ENCODE results near the gene KLHL40. TPM values are rescaled to one million over a fixed set of nuclear protein-coding genes. Genes with fewer than 3 reads are reported as not detected.

Gene KLHL40
- polyA plus RNA-seq, 1 donor from 2014 or later, result not detected

DNA sequence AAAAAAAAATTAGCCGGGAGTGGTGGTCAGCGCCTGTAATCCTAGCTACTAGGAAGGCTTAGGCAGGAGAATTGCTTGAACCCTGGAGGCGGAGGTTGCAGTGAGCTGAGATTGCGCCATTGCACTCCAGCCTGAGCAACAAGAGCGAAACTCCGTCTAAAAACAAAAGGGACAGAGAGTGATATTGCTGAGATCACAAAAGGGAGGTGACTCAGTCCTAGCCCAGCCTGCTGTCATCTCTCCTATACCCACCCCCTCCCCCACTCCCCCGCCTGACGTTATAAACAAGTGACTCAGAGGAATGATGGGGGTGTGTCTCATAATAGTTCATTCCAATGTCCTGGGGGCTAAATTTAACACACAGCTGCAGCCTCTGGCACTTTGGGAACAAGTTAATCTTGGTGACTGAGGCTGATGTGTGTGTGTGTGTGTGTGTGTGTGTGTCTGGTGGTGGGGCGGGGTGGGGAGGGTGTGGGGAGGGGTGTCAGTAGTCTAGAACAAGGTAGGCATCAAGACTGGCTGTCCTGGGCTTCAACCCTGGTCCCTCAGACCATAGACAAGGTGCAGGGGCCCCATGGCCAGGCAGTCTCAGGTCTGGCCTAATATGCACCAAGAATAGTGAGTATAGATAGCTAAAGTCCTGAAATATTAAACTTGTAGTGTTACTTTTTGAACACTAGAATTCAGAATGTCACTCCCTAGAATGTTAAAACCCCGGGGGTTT, 1.3 kb upstream of the KLHL40 start:
- no peak overlapping the region for H3K9ac ChIP-seq (ENCODE audit: low read length)

DNA sequence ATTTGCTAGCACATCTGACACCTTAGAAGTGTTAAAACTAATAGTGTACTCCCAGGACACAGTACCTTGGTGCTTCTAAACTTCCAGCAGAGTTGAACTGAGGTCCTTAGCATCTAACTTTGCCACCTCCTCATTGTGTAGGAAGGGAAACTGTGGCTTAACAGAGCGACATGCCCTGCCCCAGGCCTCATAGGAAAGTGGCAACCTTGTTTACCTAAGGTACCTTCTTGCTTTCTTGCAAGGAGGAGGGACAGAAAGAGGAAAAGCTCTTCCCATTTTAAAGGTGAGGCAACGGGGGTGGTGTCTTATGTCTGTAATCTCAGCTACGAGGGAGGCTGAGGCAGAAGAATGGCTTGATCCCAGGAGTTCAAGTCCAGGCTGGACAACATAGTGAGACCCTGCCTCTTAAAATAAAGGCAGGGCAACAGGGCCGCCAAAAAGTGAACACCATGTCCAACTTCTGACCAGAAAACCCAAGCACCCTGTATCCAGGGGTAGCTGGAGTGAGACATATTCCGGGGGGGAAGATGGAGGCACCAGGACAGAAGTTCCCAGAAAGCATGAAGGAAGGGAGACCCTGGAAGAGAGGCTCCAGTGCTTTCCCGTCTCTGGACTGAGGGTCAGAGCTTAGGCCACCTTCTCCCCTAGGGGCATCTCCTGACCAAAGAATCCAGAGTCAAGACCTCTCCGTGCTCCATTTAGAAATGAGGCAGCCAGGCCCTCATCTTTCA, 540 bp upstream of the KLHL40 start:
- Histone ChIP-seq H2AFZ (ENCODE audit: low read depth, low read length) (no peak overlapping the region), H3K9me3 (ENCODE audit: low read length) (no peaks in the 10 kb centered on the region), H3K4me3 (ENCODE audit: low read length) (no peak overlapping the region), H3K9me2 (ENCODE audit: insufficient read depth, low read length) (no peaks in the 10 kb centered on the region), H3K27ac (ENCODE audit: low read length) (no peak overlapping the region), H3K9ac (ENCODE audit: low read length) (no peak overlapping the region), H3K4me2 (ENCODE audit: low read length) (no peak overlapping the region), H3F3A (ENCODE audit: insufficient read depth, low read length, poor library complexity, severe bottlenecking) (no peaks in the 10 kb centered on the region), H3K36me3 (ENCODE audit: insufficient read depth, low read length) (no peaks in the 10 kb centered on the region), H3K27me3 (ENCODE audit: insufficient read depth, low read depth, low read length) (no peaks in the 10 kb centered on the region), H4K20me1 (ENCODE audit: insufficient read depth) (no peaks in the 10 kb centered on the region), H3K79me2 (replicated peaks; ENCODE audit: insufficient read depth, low read length) (no peaks in the 10 kb centered on the region)
- no peak for TF ChIP-seq POLR2AphosphoS5 (IDR thresholded peaks at IDR 0.05)
- no peak for TF ChIP-seq EZH2 (IDR thresholded peaks at IDR 0.05; ENCODE audit: borderline replicate concordance, insufficient read depth, low read length, poor library complexity, severe bottlenecking)
- no peak for TF ChIP-seq MXI1 (conservative IDR thresholded peaks at IDR 0.05; ENCODE audit: poor library complexity, severe bottlenecking)
- TF ChIP-seq RAD21 (conservative IDR thresholded peaks at IDR 0.05), result no peak
- TF ChIP-seq, protein P1, sequence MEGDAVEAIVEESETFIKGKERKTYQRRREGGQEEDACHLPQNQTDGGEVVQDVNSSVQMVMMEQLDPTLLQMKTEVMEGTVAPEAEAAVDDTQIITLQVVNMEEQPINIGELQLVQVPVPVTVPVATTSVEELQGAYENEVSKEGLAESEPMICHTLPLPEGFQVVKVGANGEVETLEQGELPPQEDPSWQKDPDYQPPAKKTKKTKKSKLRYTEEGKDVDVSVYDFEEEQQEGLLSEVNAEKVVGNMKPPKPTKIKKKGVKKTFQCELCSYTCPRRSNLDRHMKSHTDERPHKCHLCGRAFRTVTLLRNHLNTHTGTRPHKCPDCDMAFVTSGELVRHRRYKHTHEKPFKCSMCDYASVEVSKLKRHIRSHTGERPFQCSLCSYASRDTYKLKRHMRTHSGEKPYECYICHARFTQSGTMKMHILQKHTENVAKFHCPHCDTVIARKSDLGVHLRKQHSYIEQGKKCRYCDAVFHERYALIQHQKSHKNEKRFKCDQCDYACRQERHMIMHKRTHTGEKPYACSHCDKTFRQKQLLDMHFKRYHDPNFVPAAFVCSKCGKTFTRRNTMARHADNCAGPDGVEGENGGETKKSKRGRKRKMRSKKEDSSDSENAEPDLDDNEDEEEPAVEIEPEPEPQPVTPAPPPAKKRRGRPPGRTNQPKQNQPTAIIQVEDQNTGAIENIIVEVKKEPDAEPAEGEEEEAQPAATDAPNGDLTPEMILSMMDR (IDR thresholded peaks at IDR 0.05; ENCODE audit: poor library complexity, severe bottlenecking), result no peak
- no peak for TF ChIP-seq SMC3 (conservative IDR thresholded peaks at IDR 0.05; ENCODE audit: poor library complexity)
- TF ChIP-seq, protein P2, sequence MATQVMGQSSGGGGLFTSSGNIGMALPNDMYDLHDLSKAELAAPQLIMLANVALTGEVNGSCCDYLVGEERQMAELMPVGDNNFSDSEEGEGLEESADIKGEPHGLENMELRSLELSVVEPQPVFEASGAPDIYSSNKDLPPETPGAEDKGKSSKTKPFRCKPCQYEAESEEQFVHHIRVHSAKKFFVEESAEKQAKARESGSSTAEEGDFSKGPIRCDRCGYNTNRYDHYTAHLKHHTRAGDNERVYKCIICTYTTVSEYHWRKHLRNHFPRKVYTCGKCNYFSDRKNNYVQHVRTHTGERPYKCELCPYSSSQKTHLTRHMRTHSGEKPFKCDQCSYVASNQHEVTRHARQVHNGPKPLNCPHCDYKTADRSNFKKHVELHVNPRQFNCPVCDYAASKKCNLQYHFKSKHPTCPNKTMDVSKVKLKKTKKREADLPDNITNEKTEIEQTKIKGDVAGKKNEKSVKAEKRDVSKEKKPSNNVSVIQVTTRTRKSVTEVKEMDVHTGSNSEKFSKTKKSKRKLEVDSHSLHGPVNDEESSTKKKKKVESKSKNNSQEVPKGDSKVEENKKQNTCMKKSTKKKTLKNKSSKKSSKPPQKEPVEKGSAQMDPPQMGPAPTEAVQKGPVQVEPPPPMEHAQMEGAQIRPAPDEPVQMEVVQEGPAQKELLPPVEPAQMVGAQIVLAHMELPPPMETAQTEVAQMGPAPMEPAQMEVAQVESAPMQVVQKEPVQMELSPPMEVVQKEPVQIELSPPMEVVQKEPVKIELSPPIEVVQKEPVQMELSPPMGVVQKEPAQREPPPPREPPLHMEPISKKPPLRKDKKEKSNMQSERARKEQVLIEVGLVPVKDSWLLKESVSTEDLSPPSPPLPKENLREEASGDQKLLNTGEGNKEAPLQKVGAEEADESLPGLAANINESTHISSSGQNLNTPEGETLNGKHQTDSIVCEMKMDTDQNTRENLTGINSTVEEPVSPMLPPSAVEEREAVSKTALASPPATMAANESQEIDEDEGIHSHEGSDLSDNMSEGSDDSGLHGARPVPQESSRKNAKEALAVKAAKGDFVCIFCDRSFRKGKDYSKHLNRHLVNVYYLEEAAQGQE (IDR thresholded peaks at IDR 0.05; ENCODE audit: borderline replicate concordance), result no peak
- no peak for TF ChIP-seq EP300 (conservative IDR thresholded peaks at IDR 0.05; ENCODE audit: poor library complexity, severe bottlenecking)

More for the DNA sequence above, 1.3 kb upstream of the KLHL40 start:
- Histone ChIP-seq H3K9me2 (ENCODE audit: insufficient read depth, low read length) (no peaks in the 10 kb centered on the region), H3K27ac (ENCODE audit: low read length) (no peak overlapping the region), H3F3A (ENCODE audit: insufficient read depth, low read length, poor library complexity, severe bottlenecking) (no peaks in the 10 kb centered on the region), H3K27me3 (ENCODE audit: insufficient read depth, low read depth, low read length) (no peaks in the 10 kb centered on the region), H4K20me1 (ENCODE audit: insufficient read depth) (no peaks in the 10 kb centered on the region), H3K9me3 (ENCODE audit: low read length) (no peaks in the 10 kb centered on the region), H3K4me2 (ENCODE audit: low read length) (no peak overlapping the region), H3K36me3 (ENCODE audit: insufficient read depth, low read length) (no peaks in the 10 kb centered on the region), H2AFZ (ENCODE audit: low read depth, low read length) (no peak overlapping the region), H3K4me3 (ENCODE audit: low read length) (no peak overlapping the region), H3K79me2 (replicated peaks; ENCODE audit: insufficient read depth, low read length) (no peaks in the 10 kb centered on the region)
- TF ChIP-seq TAF1 (IDR thresholded peaks at IDR 0.05; ENCODE audit: low read depth) (no peak), POLR2AphosphoS5 (IDR thresholded peaks at IDR 0.05) (no peak), EP300 (conservative IDR thresholded peaks at IDR 0.05; ENCODE audit: poor library complexity, severe bottlenecking) (no peak), RAD21 (conservative IDR thresholded peaks at IDR 0.05) (no peak), MXI1 (conservative IDR thresholded peaks at IDR 0.05; ENCODE audit: poor library complexity, severe bottlenecking) (no peak), EZH2 (IDR thresholded peaks at IDR 0.05; ENCODE audit: borderline replicate concordance, insufficient read depth, low read length, poor library complexity, severe bottlenecking) (no peak), SMC3 (conservative IDR thresholded peaks at IDR 0.05; ENCODE audit: poor library complexity) (no peak)
- TF ChIP-seq, protein P1 (IDR thresholded peaks at IDR 0.05; ENCODE audit: poor library complexity, severe bottlenecking), result no peak
- TF ChIP-seq, protein P2 (IDR thresholded peaks at IDR 0.05; ENCODE audit: borderline replicate concordance), result no peak
